Measurements from ENCODE around the gene ELF5.

Gene ELF5

DNA sequence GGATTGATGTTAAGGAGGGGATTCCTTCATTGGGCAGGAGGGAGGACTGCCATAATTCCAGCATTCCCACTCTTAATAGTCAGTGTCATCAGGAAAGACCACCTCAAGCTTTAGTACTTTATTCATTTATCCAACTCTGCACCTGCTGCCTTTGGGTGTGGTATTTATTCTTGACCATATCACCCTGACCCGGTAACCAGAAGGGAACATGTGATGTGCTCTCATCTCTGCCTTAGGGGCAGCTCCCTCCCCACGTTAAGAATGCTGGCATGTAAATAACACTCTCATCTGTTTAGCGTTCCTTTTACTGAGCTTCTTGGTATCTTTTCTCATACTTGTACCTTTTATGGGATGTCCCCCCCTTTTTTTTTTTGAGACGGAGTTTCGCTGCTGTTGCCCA is 67.2 kb downstream of the ELF5 start:
- no peak overlapping the region for H3K4me3 ChIP-seq (ENCODE audit: control insufficient read depth, low read depth, low read length)
- DNase-seq (ENCODE audit: low read depth), result no peak
- TF ChIP-seq CTCF (IDR thresholded peaks at IDR 0.05; ENCODE audit: control insufficient read depth, insufficient read depth, low read depth, low read length, missing control alignments), result no peak

- no peak for TF ChIP-seq CTCF (IDR thresholded peaks at IDR 0.05; ENCODE audit: control insufficient read depth, insufficient read depth, low read depth, low read length, missing control alignments)
- no peak for DNase-seq (ENCODE audit: low read depth)
- H3K4me3 ChIP-seq (ENCODE audit: control insufficient read depth, low read depth, low read length), result no peak overlapping the region
Observed at GRCh38 chr11:34445956-34446355, 67.6 kb downstream of the ELF5 start.

DNA sequence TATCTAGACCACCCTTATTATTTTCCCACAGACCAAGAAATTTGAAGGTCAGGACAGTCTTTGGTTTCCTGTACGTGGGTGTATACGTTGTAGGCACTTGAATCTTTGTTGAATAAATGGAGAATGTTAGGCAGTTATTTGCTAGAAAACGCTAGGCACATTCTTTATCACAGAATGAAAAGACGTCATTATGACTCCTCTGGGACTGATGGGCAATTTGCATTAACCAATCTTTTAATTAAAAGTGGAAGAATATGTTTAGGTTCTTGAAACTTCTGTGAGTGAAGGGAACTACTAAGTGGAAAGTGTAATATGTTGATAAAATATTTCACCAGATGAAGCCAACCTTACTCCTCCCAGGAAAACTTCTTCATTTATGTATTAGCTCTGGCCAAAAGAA is 69.2 kb downstream of the ELF5 start:
- H3K4me3 ChIP-seq (ENCODE audit: control insufficient read depth, low read depth, low read length), result no peak overlapping the region
- no peak for TF ChIP-seq CTCF (IDR thresholded peaks at IDR 0.05; ENCODE audit: control insufficient read depth, insufficient read depth, low read depth, low read length, missing control alignments)
- no peak for DNase-seq (ENCODE audit: low read depth)

- H3K4me3 ChIP-seq (ENCODE audit: control insufficient read depth, low read depth, low read length), result no peak overlapping the region
- no peak for DNase-seq (ENCODE audit: low read depth)
- no peak for TF ChIP-seq CTCF (IDR thresholded peaks at IDR 0.05; ENCODE audit: control insufficient read depth, insufficient read depth, low read depth, low read length, missing control alignments)
Observed at GRCh38 chr11:34443136-34443535, 70.5 kb downstream of the ELF5 start.

GRCh38 chr11:34441814-34442213 is 71.8 kb downstream of the ELF5 start:
- no peak for DNase-seq (ENCODE audit: low read depth)
- no peak for TF ChIP-seq CTCF (IDR thresholded peaks at IDR 0.05; ENCODE audit: control insufficient read depth, insufficient read depth, low read depth, low read length, missing control alignments)
- H3K4me3 ChIP-seq (ENCODE audit: control insufficient read depth, low read depth, low read length), result no peak overlapping the region

DNA sequence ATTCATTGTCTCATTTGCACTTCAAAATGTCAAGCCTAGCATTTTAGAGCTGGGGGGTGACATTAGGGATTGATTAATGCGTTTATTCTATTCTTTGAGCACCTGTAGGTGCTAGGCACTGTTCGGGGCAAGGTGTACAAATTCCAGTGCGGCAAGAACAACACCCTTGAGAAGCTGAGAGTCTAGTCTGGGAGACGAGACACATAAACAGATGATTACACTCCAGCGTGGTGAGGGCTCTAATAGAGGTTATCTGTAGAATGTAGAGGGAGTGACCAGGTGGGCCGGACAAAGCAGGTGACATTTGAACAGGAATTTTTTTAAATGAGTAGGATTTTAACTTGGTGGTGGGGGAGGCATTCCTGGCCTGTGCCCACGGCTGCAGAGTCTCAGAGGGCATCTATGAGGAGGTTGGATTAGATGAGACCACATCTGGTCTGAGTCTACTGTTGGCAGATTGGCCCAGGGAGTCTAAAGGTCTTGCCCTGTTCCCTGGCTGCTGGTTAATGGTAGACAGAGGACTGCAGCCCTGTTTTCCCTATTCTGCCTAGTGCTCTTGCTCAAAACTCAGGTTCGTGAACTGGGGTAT is 73.9 kb downstream of the ELF5 start:
- no peak for DNase-seq (ENCODE audit: low read depth)
- no peak for TF ChIP-seq CTCF (IDR thresholded peaks at IDR 0.05; ENCODE audit: control insufficient read depth, insufficient read depth, low read depth, low read length, missing control alignments)

More for the DNA sequence above, 73.9 kb downstream of the ELF5 start:
- peak overlapping the region; percentile 98 for H3K4me3 ChIP-seq (ENCODE audit: control insufficient read depth, low read depth, low read length)
